GM19240 (cell line): ENCODE data around the gene DIO2.

Experiments
- DNase-seq: peaks from one replicate; pipeline ENCODE4 v3.0.0; 2011; ENCODE audit warnings: low spot score; ENCODE audit not compliant: insufficient read length

The DIO2 gene

DNA sequence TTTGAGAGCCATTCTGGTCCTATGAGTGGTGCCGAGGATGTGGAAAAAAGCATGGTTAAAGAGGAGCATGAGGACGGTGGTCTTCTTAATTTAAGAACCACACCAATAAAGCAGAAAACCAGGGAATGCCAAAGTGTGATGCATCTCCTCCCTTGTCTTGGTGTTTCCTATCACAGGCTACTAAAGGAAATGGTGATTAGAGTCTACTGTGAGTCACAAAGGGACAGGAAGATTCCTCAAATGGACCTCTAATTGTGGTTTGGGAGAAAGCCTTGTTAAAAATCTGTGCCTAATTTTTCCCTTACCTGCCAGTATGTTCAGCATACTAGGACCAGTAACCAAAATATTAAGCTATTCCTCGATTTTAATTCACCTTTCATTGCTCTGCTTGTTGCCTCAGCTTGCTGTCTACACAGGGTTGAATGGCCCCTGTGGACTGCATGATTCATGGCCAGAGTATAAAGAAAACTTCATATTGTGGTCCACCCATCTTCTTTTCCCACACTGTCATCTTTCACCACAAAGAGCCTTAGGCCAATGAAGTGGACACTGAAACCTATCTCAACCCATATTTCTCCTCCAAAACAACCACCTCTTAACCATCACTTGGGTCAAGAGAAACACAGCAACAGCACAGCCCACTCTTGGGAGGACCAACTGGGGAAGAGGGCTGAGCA, 38.8 kb downstream of the DIO2 start:
- DNase-seq = no peak

- no peak for DNase-seq
Observed at GRCh38 chr14:80167793-80168448, 43.4 kb downstream of the DIO2 start.

- no peak for DNase-seq
Observed at GRCh38 chr14:80164991-80165721, 46.1 kb downstream of the DIO2 start.

GRCh38 chr14:80152763-80153162, 58.5 kb downstream of the DIO2 start:
- no peak for DNase-seq

- no peak for DNase-seq
Observed at GRCh38 chr14:80152166-80152565, 59.1 kb downstream of the DIO2 start.

DNA sequence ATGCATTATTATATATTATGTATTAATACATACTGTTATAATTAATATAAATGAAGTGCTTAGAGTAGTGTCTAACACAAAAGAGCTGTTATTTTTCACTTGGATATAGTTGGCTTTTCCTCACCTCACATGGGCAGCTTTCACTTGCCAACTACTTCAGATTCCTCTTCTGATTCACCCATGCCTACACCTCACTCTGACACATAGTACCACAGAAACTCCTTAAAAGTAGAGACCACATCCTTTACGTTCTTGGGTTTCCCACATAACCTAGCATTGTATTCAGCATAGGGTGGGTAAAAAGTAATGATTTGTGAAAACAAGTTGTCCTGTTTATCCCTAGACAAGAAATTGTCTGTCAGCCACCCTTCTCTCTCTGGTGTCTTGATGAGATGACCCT, 61.0 kb downstream of the DIO2 start:
- no peak for DNase-seq
